MCF 10A (cell line): Measurements from ENCODE around the gene GNAL. TPM values are rescaled to one million over a fixed set of nuclear protein-coding genes. Genes with fewer than 3 reads are reported as not detected.

Experiments
- BruUV-seq: library from RNA; stranded (reverse); fragments of 400-500 nt; replicated peaks from 2 replicates; lab custom pipeline; 2021; lab: Mats Ljungman, UMichigan
- CTCF ChIA-PET: fragments of 300-600 bp; sonication (Branson Sonifier 250); formaldehyde crosslinking; extraction: SDS; loops from one replicate; lab custom pipeline; 2021; ENCODE audit warnings: antibody characterized with exemption, inconsistent platforms; lab: Yijun Ruan, JAX
- POLR2A ChIA-PET: fragments of 300-600, 350-650 bp; sonication (Branson Sonifier 250); formaldehyde crosslinking; extraction: SDS; loops from one replicate; lab custom pipeline; 2020; ENCODE audit warnings: antibody characterized with exemption, inconsistent platforms; lab: Yijun Ruan, JAX
- DNase-seq: peaks from one replicate; pipeline ENCODE4 v3.0.0-alpha.2; 2018; ENCODE audit not compliant: unreplicated experiment
- H3K27ac Mint-ChIP-seq: one replicate; pipeline ENCODE4 v1.8.0; 2022; ENCODE audit warnings: mild to moderate bottlenecking, low read depth, mixed read lengths; ENCODE audit not compliant: unreplicated experiment
- H3K27me3 Mint-ChIP-seq: one replicate; pipeline ENCODE4 v1.8.0; 2022; ENCODE audit warnings: mixed read lengths; ENCODE audit not compliant: insufficient read depth, unreplicated experiment
- H3K36me3 Mint-ChIP-seq: one replicate; pipeline ENCODE4 v1.8.0; 2022; ENCODE audit warnings: mild to moderate bottlenecking, moderate library complexity, mixed read lengths; ENCODE audit not compliant: insufficient read depth, unreplicated experiment
- H3K4me1 Mint-ChIP-seq: one replicate; pipeline ENCODE4 v1.8.0; 2022; ENCODE audit warnings: mixed read lengths; ENCODE audit not compliant: insufficient read depth, unreplicated experiment
- H3K4me3 Mint-ChIP-seq: one replicate; pipeline ENCODE4 v1.8.0; 2022; ENCODE audit warnings: mild to moderate bottlenecking, moderate library complexity, mixed read lengths; ENCODE audit not compliant: unreplicated experiment
- H3K9me3 Mint-ChIP-seq: one replicate; pipeline ENCODE4 v1.8.0; 2022; ENCODE audit warnings: mixed read lengths; ENCODE audit not compliant: unreplicated experiment
- CTCF ChIP-seq: fragments of 200-600 bp; IDR thresholded peaks from one replicate; pipeline ENCODE4 v1.8.0; 2022; ENCODE audit warnings: antibody characterized with exemption, mild to moderate bottlenecking; ENCODE audit not compliant: unreplicated experiment
- intact Hi-C: fragments of 100-400 bp; cut with micrococcal nuclease; formaldehyde crosslinking; loops from 2 replicates; pipeline ENCODE4 v1.14.1; 2022
- total RNA-seq: library from RNA; stranded (reverse); gene quantifications from 2 replicates; pipeline ENCODE4 v1.2.3, GENCODE V29; 2022

The GNAL gene
- total RNA-seq, 1 experiment from 2014 or later, result 1.6 TPM

DNA sequence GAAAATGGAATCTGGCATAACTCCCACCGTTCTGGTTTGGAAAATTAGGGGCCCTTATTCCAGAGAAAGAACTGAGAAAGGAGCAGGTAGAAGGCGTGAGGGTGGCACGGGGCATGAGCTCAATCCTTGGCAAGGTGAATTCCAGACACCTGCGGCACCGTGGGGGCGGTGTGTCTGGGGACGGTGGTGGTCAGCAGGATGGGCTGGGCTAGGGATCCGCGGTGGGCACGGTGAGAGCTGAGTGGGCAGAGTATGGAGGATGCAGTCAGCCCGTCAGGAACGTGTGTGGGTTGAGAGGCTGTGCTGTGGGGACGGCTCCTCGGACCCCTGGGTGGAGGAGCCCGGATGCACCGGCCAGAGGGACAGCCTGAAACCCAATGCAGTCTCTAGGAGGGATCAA, 61.1 kb downstream of the GNAL start:
- Mint-ChIP-seq H3K4me1 (no peaks in the 10 kb centered on the region), H3K4me3 (no peak overlapping the region), H3K27ac (no peak overlapping the region), H3K9me3 (no peaks in the 10 kb centered on the region), H3K27me3 (peaks cover 36% of the 10 kb centered on the region), H3K36me3 (no peaks in the 10 kb centered on the region)
- ChIA-PET CTCF (interaction anchor here (0.6 to 1.3 kb wide), 2 partner anchors 10 to 193 kb away, joined by 4 read pairs; no protein-coding TSS in a partner anchor), POLR2A (no interaction called here)
- BruUV-seq, result no TSS peak
- no peak for DNase-seq
- intact Hi-C loops, result no loop called here
- TF ChIP-seq CTCF, result no peak

DNA sequence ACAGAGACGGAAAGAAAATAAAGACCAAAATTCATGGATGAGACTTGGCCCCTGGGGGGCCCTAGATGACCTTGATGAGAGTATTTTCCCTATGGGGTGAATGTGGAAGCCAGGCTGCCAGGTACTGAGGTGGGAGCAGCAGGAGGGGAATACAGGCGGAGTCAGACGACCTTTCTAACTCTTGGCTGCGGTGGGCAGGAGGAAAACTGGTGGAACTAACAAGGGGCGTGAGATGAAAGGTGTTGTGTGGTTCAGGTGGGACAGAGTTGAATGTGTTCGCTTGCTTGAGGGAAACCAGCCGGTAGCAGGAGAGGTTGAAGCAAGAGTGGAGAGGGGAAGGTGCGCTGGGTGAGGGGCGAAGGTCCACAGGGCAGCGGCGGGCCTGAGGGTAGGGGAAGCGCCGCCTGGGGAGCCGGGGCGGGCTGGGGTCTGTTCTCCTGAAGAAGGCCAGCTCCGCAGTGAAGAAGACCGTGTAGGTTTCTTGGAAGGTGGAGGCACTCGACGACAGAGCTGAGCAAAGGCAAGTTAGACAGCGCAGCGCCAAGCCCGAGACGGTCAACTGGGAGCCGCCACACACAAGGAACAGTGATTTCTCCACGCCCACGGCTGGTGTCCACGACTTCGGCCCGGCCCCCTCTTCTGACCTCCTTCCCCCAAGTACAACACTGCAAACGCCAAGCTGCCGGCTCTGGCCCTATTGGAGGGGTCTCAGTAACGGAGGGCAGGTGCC, 61.7 kb downstream of the GNAL start:
- Mint-ChIP-seq H3K27me3 (peaks cover 36% of the 10 kb centered on the region), H3K9me3 (no peaks in the 10 kb centered on the region), H3K4me3 (no peak overlapping the region), H3K36me3 (no peaks in the 10 kb centered on the region), H3K4me1 (no peaks in the 10 kb centered on the region), H3K27ac (no peak overlapping the region)
- ChIA-PET POLR2A (no interaction called here), CTCF (interaction anchor here (0.7 kb wide), 1 partner anchor 644 kb away, joined by 3 read pairs; no protein-coding TSS in a partner anchor)
- DNase-seq, result no peak
- intact Hi-C loops, result no loop called here
- no TSS peak for BruUV-seq
- TF ChIP-seq CTCF, result no peak

DNA sequence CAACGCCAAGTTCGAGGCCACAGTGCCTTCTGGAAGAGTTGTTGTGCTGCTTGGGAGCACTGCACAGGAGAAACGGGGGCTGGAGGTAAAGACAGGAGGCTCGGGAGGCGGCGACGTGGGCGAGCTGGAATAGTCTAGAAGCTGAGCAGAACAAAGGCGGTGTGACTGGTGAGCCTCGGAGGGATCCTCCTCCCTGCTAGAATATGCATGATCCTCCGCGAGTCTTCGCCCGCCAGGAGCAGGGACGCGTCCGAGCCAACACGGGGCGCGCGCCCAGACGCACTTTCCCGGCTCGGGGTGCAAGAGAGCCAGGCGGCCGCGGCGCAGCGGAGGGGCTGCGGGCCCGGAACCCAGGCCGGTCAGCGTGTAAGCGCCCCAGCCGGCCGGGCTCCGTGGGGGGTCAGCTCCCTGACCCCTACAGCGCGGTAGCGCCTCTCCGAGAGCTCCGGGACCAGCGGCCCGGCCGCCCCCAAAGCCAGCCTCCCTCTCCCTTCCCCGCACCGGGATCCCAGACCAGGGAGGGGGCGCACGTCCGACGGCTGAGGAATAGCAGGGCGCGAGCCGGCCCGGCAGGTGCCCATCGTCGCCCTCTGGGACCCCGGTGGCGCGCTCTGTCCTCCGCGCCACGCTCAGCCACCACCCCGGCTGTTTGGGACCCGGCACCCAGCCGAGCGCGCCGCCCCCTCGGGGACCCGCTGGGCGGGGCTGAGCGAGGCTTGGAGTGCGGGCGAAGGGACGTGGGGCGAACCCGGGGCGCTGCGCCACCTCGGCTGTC, 62.5 kb downstream of the GNAL start:
- no peak overlapping the region for H3K27ac Mint-ChIP-seq
- ChIA-PET CTCF (interaction anchor here (0.7 kb wide), 1 partner anchor 645 kb away, joined by 3 read pairs; no protein-coding TSS in a partner anchor), POLR2A (no interaction called here)
- no peaks in the 10 kb centered on the region for H3K9me3 Mint-ChIP-seq
- H3K27me3 Mint-ChIP-seq, result peaks cover 36% of the 10 kb centered on the region
- no peak for TF ChIP-seq CTCF
- intact Hi-C loops, result no loop called here
- H3K4me1 Mint-ChIP-seq, result no peaks in the 10 kb centered on the region
- no TSS peak for BruUV-seq
- no peaks in the 10 kb centered on the region for H3K36me3 Mint-ChIP-seq
- DNase-seq, result no peak
- H3K4me3 Mint-ChIP-seq, result peak overlapping the region; percentile 63
